Measurements from ENCODE around the gene RTN1.

- TF ChIP-seq, protein P1, sequence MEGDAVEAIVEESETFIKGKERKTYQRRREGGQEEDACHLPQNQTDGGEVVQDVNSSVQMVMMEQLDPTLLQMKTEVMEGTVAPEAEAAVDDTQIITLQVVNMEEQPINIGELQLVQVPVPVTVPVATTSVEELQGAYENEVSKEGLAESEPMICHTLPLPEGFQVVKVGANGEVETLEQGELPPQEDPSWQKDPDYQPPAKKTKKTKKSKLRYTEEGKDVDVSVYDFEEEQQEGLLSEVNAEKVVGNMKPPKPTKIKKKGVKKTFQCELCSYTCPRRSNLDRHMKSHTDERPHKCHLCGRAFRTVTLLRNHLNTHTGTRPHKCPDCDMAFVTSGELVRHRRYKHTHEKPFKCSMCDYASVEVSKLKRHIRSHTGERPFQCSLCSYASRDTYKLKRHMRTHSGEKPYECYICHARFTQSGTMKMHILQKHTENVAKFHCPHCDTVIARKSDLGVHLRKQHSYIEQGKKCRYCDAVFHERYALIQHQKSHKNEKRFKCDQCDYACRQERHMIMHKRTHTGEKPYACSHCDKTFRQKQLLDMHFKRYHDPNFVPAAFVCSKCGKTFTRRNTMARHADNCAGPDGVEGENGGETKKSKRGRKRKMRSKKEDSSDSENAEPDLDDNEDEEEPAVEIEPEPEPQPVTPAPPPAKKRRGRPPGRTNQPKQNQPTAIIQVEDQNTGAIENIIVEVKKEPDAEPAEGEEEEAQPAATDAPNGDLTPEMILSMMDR (IDR thresholded peaks at IDR 0.05; ENCODE audit: low read depth, low read length), result no peak
- TF ChIP-seq POLR2A (IDR thresholded peaks at IDR 0.05; ENCODE audit: extremely low read depth, insufficient read length), result no peak
Observed at GRCh38 chr14:59811073-59811472, 59.5 kb downstream of the RTN1 start.

Data from NB4 (cell line).